ENCODE measurements around the gene SECISBP2.

DNA sequence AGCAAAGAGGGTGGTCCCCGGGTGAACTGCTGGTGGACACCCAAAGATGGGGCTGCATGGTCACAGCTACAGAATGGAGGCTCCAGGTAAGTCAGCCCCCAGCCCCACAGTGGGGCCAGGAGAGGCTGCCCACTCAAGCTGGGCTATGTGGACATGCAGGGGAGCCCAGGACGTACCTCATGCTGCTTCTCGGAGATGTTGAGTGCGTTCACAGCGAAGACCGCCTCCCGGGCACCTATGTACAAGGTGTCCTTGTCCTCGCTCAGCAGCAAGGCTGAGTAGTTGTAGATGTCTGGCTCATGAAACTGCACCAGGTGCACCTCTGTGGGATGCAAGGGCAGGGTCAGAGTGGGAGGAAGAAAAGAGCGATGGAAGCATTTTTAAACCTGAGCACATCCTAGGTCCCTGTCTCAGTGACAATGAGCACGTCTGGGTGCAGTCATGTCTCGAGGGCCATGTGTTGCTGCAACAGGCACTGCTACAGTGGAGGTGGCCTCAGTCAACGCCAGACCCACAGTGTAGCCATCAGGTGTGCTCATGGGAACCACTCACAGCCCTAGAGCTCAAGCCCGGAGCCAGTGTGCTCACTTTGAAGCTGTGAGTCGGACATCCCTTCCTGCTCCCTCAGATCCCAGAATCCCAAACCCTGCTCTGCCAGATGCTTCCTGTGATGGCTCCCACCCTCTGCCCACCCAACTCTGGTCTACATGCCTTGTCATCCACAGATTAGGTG lies 84.6 kb downstream of the SECISBP2 start:
- TF ChIP-seq, protein P1, sequence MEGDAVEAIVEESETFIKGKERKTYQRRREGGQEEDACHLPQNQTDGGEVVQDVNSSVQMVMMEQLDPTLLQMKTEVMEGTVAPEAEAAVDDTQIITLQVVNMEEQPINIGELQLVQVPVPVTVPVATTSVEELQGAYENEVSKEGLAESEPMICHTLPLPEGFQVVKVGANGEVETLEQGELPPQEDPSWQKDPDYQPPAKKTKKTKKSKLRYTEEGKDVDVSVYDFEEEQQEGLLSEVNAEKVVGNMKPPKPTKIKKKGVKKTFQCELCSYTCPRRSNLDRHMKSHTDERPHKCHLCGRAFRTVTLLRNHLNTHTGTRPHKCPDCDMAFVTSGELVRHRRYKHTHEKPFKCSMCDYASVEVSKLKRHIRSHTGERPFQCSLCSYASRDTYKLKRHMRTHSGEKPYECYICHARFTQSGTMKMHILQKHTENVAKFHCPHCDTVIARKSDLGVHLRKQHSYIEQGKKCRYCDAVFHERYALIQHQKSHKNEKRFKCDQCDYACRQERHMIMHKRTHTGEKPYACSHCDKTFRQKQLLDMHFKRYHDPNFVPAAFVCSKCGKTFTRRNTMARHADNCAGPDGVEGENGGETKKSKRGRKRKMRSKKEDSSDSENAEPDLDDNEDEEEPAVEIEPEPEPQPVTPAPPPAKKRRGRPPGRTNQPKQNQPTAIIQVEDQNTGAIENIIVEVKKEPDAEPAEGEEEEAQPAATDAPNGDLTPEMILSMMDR (IDR thresholded peaks at IDR 0.05): no peak
- TF ChIP-seq POLR2A (IDR thresholded peaks at IDR 0.05; ENCODE audit: low read length): no peak
